ENCODE data around the gene ZNF765.
"Not testable (repeated sequence)": the region's sequence is repeated elsewhere in the genome, so short reads cannot be mapped to it uniquely, and the experiment has no call there.

ZNF765 gene

GRCh38 chr19:53394974-53395839 is at the start of gene ZNF765:
ZNF765 (plus strand) TSS chr19:53395149; CDS start chr19:53398016, 2,867 bp downstream.
- peak; percentile 83 for DNase-seq

GRCh38 chr19:53355739-53356138 is 39.2 kb upstream of the ZNF765 start:
- no peak for DNase-seq

- no peak for DNase-seq
Observed at GRCh38 chr19:53357821-53358581, 36.9 kb upstream of the ZNF765 start.

GRCh38 chr19:53360056-53360455 is 34.9 kb upstream of the ZNF765 start:
- DNase-seq, result not testable (repeated sequence)

- peak; percentile 87 for DNase-seq
Observed at GRCh38 chr19:53365134-53365898, 29.6 kb upstream of the ZNF765 start, which contains the start of gene ZNF525. ZNF525 (plus strand) TSS chr19:53365705; CDS start chr19:53372282, 6,577 bp downstream.

GRCh38 chr19:53365899-53366493 is 29.0 kb upstream of the ZNF765 start:
- no peak for DNase-seq

GRCh38 chr19:53372196-53372595 is 22.8 kb upstream of the ZNF765 start:
- no peak for DNase-seq

GRCh38 chr19:53374288-53374687 is 20.7 kb upstream of the ZNF765 start:
- DNase-seq, result no peak

- no peak for DNase-seq
Observed at GRCh38 chr19:53374743-53375142, 20.2 kb upstream of the ZNF765 start.

GRCh38 chr19:53381376-53381775 is 13.6 kb upstream of the ZNF765 start:
- DNase-seq, result no peak

- DNase-seq, result no peak
Observed at GRCh38 chr19:53388168-53388567, 6.8 kb upstream of the ZNF765 start.

- DNase-seq, result no peak
Observed at GRCh38 chr19:53388904-53389303, 6.0 kb upstream of the ZNF765 start.

- no peak for DNase-seq
Observed at GRCh38 chr19:53389571-53389970, 5.4 kb upstream of the ZNF765 start.

GRCh38 chr19:53389978-53390377 is 5.0 kb upstream of the ZNF765 start:
- no peak for DNase-seq

- DNase-seq, result peak; percentile 63
Observed at GRCh38 chr19:53394522-53394973, 401 bp upstream of the ZNF765 start.

- not testable (repeated sequence) for DNase-seq
Observed at GRCh38 chr19:53395840-53396524, 1.0 kb downstream of the ZNF765 start.

- DNase-seq, result no peak
Observed at GRCh38 chr19:53396525-53396868, 1.5 kb downstream of the ZNF765 start.

GRCh38 chr19:53397918-53398317 is 3.0 kb downstream of the ZNF765 start:
- DNase-seq, result not testable (repeated sequence)

- no peak for DNase-seq
Observed at GRCh38 chr19:53409505-53410204, 14.7 kb downstream of the ZNF765 start.

GRCh38 chr19:53420520-53421315 is 25.8 kb downstream of the ZNF765 start:
- DNase-seq, result not testable (repeated sequence)

Measured in NCI-H774 (cell line).